Osteoblast (primary cell): Measurements from ENCODE around the gene FNDC5. TPM values are rescaled to one million over a fixed set of nuclear protein-coding genes. Genes with fewer than 3 reads are reported as not detected.
"Not testable (repeated sequence)": the region's sequence is repeated elsewhere in the genome, so short reads cannot be mapped to it uniquely, and the experiment has no call there.

ENCODE experiments used
- DNase-seq: peaks from one replicate; pipeline ENCODE4 v3.0.0; 2011; ENCODE audit warnings: low spot score, mixed read lengths; ENCODE audit not compliant: insufficient read length; ENCODE audit errors: missing footprints
- H2AFZ ChIP-seq: 2 replicates; pipeline ENCODE4 v1.6.0; 2011; ENCODE audit warnings: mild to moderate bottlenecking, low read length
- H3K27ac ChIP-seq: 2 replicates; pipeline ENCODE4 v1.5.1; 2011; ENCODE audit warnings: mild to moderate bottlenecking, low read depth, low read length, moderate library complexity
- H3K27me3 ChIP-seq: 2 replicates; pipeline ENCODE4 v1.6.0; 2012; ENCODE audit warnings: mild to moderate bottlenecking, control low read depth, inconsistent platforms, low read length, moderate library complexity; ENCODE audit not compliant: insufficient read depth
- H3K36me3 ChIP-seq: 2 replicates; pipeline ENCODE4 v1.5.1; 2011; ENCODE audit warnings: mild to moderate bottlenecking, low read length, control low read depth, moderate library complexity; ENCODE audit not compliant: insufficient read depth
- H3K4me1 ChIP-seq: 2 replicates; pipeline ENCODE4 v1.5.1; 2011; ENCODE audit warnings: mild to moderate bottlenecking, low read length, control low read depth, moderate library complexity; ENCODE audit not compliant: insufficient read depth
- H3K4me2 ChIP-seq: 2 replicates; pipeline ENCODE4 v1.6.0; 2011; ENCODE audit warnings: mild to moderate bottlenecking, low read length; ENCODE audit not compliant: insufficient read depth
- H3K4me3 ChIP-seq: fragments of 200-600 bp; sonication (generic); 3 replicates; pipeline ENCODE4 v1.5.1; 2012; ENCODE audit warnings: mild to moderate bottlenecking, low read length, inconsistent platforms; ENCODE audit not compliant: insufficient read depth
- H3K79me2 ChIP-seq: 2 replicates; pipeline ENCODE4 v1.6.0; 2012; ENCODE audit warnings: mild to moderate bottlenecking, low read length, control low read depth, inconsistent platforms; ENCODE audit not compliant: insufficient read depth
- H3K9me3 ChIP-seq: 2 replicates; pipeline ENCODE4 v1.5.1; 2011; ENCODE audit warnings: low read depth, low read length, control low read depth
- H4K20me1 ChIP-seq: 2 replicates; pipeline ENCODE4 v1.6.0; 2012; ENCODE audit warnings: mild to moderate bottlenecking, low read length, control low read depth; ENCODE audit not compliant: insufficient read depth
- total RNA-seq: library from RNA; depleted of rRNA; stranded (reverse); fragments of >200 nt; gene quantifications from 2 replicates; pipeline ENCODE4 v1.2.3, GENCODE V29; 2012
- TF ChIP-seq, protein P1 (sequence below): IDR thresholded peaks from 2 replicates; pipeline ENCODE4 v1.5.1; 2011; ENCODE audit warnings: mild to moderate bottlenecking, low read depth, low read length, moderate library complexity; ENCODE audit errors: extremely low read depth

Gene FNDC5
- total RNA-seq, 1 donor = 0.36 TPM

GRCh38 chr1:32915766-32916706 lies 45.3 kb upstream of the FNDC5 start:
- Histone ChIP-seq H3K9me3 (no peaks in the 10 kb centered on the region), H3K4me3 (no peak overlapping the region), H4K20me1 (no peaks in the 10 kb centered on the region), H3K36me3 (no peaks in the 10 kb centered on the region), H3K4me1 (peaks cover 12% of the 10 kb centered on the region), H3K27me3 (peaks cover 4% of the 10 kb centered on the region), H3K4me2 (no peak overlapping the region), H3K79me2 (no peaks in the 10 kb centered on the region), H2AFZ (no peak overlapping the region), H3K27ac (no peak overlapping the region)
- no peak for DNase-seq
- TF ChIP-seq, protein P1, sequence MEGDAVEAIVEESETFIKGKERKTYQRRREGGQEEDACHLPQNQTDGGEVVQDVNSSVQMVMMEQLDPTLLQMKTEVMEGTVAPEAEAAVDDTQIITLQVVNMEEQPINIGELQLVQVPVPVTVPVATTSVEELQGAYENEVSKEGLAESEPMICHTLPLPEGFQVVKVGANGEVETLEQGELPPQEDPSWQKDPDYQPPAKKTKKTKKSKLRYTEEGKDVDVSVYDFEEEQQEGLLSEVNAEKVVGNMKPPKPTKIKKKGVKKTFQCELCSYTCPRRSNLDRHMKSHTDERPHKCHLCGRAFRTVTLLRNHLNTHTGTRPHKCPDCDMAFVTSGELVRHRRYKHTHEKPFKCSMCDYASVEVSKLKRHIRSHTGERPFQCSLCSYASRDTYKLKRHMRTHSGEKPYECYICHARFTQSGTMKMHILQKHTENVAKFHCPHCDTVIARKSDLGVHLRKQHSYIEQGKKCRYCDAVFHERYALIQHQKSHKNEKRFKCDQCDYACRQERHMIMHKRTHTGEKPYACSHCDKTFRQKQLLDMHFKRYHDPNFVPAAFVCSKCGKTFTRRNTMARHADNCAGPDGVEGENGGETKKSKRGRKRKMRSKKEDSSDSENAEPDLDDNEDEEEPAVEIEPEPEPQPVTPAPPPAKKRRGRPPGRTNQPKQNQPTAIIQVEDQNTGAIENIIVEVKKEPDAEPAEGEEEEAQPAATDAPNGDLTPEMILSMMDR = no peak

- Histone ChIP-seq H3K79me2 (no peaks in the 10 kb centered on the region), H3K9me3 (no peaks in the 10 kb centered on the region), H3K36me3 (no peaks in the 10 kb centered on the region), H3K4me2 (no peak overlapping the region), H3K27ac (no peak overlapping the region), H3K27me3 (peaks cover 4% of the 10 kb centered on the region), H2AFZ (no peak overlapping the region), H4K20me1 (no peaks in the 10 kb centered on the region), H3K4me1 (no peaks in the 10 kb centered on the region), H3K4me3 (no peak overlapping the region)
- TF ChIP-seq, protein P1 = no peak
- DNase-seq = no peak
Measured at GRCh38 chr1:32910319-32910718, 39.6 kb upstream of the FNDC5 start.

DNA sequence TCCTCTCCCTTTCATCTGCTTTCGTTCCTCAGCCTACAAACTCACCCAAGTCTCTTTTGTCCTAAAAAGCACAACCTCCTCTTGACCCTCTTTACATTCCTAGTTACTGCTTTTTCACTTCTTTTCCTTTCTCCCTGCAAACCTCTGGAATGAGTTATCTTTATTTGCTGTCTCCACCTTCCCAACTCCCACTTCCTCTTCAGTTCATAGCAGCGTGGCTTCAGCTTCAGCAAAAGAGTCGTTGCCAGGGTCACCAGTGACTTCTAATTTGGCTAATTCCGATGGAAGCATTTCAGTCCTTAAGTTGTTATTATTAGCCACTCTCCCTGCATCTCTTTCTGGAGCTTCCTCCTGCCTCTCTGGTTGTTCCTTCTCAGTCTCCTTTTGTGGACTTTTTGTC lies 36.7 kb upstream of the FNDC5 start:
- peak overlapping the region; percentile 28 for H2AFZ ChIP-seq
- no peak overlapping the region for H3K4me3 ChIP-seq
- no peaks in the 10 kb centered on the region for H3K9me3 ChIP-seq
- peaks cover 9% of the 10 kb centered on the region for H3K27me3 ChIP-seq
- TF ChIP-seq, protein P1 = no peak
- DNase-seq = peak; percentile 59
- no peaks in the 10 kb centered on the region for H3K79me2 ChIP-seq
- no peaks in the 10 kb centered on the region for H3K4me1 ChIP-seq
- H3K36me3 ChIP-seq = no peaks in the 10 kb centered on the region
- H3K27ac ChIP-seq = no peak overlapping the region
- H3K4me2 ChIP-seq = peak overlapping the region; percentile 48
- no peaks in the 10 kb centered on the region for H4K20me1 ChIP-seq

GRCh38 chr1:32906654-32907053 lies 35.9 kb upstream of the FNDC5 start:
- peaks cover 6% of the 10 kb centered on the region for H3K27me3 ChIP-seq
- peak; percentile 41 for DNase-seq
- H3K36me3 ChIP-seq = no peaks in the 10 kb centered on the region
- no peak overlapping the region for H3K4me2 ChIP-seq
- H2AFZ ChIP-seq = no peak overlapping the region
- no peak overlapping the region for H3K27ac ChIP-seq
- H4K20me1 ChIP-seq = no peaks in the 10 kb centered on the region
- H3K79me2 ChIP-seq = no peaks in the 10 kb centered on the region
- H3K4me3 ChIP-seq = no peak overlapping the region
- no peaks in the 10 kb centered on the region for H3K9me3 ChIP-seq
- TF ChIP-seq, protein P1 = no peak
- no peaks in the 10 kb centered on the region for H3K4me1 ChIP-seq

- DNase-seq, H3K9me3 ChIP-seq: not testable (repeated sequence)
Measured at GRCh38 chr1:32905588-32905987, 34.9 kb upstream of the FNDC5 start.

More at GRCh38 chr1:32905588-32905987, 34.9 kb upstream of the FNDC5 start:
- not testable (repeated sequence) for H3K4me2 ChIP-seq, H3K27ac ChIP-seq, H3K36me3 ChIP-seq, H3K79me2 ChIP-seq, H3K4me1 ChIP-seq, H2AFZ ChIP-seq, H4K20me1 ChIP-seq, H3K4me3 ChIP-seq, H3K27me3 ChIP-seq
